ENCODE measurements around the gene APP.

APP gene

GRCh38 chr21:26127918-26128317 lies 42.7 kb downstream of the APP start:
- DNase-seq, result peak in 11 of 58 donors; percentile 5 to 33 (median 13)

DNA sequence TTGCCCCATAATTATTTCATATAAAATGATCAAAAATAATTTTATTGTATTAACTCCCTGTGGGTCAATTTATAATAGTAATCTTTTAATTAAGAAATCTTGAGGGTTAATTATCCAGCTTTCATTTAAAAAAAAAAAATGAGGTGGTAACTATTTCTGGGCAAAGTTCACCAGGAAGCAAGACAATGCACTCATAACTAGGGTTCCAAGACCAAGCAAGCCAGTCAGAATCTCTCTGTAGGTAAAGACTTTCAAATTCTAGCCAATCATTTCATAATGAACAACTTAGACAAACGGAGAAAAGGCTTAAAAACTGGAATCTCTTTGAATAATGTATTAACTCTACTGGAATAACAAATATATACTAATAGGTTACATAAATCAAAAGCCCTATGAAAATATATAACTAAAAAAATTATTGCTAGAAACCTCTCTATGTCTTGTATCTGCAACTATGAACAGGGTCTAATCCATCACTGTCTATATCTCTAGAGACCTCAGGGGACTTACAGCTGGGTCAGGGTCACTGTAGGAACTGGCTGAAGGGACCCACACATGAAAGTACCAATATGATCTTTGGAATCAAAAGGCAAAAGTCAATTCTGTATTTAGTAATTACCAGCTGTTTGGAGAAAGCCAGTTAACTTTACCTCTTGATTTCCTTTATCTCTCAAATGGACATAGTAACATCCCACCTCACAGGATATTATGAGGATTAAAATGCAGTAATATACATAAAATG lies 43.3 kb downstream of the APP start:
- DNase-seq, result no peak

DNA sequence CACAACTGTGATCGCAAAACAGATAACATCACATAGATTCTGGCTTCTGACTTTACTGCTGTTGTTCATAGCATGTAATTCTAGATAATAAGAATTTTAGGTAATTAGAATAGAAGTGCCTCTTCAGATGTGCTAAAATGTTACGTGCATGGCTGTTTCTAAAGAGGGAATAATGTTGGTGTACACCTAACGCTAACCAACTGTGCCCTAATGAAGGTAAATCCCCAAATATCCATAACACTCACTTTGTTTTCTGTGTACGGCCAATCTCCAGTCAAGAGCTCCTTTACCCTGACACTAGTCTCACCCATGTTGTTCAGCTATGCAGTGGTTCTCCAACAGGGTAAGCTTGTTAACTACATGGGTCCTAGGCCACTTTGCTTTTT lies 44.4 kb downstream of the APP start:
- no peak for DNase-seq

GRCh38 chr21:26125433-26126167 lies 45.0 kb downstream of the APP start:
- DNase-seq, result no peak

GRCh38 chr21:26124896-26125295 lies 45.7 kb downstream of the APP start:
- no peak for DNase-seq

DNA sequence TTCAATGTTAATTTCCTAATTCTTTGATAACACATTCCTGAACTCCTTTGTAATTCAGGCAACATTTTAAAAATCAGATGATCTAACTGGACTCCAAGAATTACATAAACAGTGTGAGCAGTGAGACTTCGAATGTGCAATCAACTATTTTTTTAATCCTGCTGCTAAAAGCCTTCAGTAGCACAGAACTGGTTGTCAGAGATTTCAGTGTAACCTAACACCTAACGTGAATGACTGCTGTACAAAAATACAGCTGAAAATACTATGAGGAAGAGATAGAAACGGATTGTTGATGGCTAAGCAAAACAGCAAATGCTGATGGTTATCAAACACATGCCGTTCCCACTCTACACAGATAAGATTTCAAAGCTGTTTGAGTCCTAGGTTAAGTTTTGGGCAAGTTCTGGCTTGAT lies 46.1 kb downstream of the APP start:
- no peak for DNase-seq

GRCh38 chr21:26123012-26123411 lies 47.6 kb downstream of the APP start:
- no peak for DNase-seq

- no peak for DNase-seq
Measured at GRCh38 chr21:26120828-26121227, 49.7 kb downstream of the APP start.

DNA sequence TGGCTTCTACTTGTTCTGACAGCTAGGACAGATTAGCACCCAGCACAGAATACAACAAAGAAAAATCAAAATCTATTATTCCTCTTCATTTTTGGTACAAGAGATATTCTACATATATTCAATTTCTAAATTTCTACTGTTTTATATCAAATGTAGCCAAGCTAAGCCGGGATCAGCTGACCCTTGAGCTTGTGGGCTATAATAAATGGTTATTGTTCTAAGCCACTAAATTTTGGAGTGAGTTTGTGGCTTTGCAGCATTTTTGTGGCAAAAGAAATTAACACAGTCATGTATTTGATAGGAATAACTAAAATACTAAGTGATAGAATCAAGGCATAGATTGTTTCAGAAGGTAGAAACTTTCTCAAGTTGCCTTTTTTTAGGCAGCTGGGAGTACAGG lies 50.7 kb downstream of the APP start:
- DNase-seq, result no peak

DNA sequence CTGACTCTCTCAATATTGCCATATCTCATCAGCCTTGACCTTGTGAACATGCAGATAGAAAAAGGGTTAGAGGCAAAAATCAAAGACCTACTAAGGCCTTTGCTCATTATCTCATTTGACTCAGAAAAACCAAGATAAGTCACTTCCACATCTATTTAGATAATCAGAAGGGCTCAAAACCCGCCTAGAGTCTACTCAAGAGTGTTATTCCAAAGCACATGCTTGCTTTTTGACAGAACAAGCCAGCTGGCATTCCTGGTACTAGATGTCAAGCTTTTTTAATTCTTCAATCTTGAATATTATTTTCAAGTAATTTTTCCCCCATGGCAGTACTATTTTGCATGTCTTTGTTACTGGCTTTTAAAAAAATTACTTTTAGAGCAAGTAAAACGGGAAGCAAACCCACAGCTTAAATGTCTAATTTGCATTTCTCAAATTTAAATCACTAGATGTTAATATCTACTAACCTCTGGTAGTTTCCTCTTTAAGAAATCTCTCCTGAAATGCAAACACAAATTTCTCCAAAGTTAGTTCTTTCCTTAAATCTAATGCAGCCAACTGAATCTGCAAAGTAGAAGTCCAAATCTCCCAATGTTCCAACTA lies 51.5 kb downstream of the APP start:
- no peak for DNase-seq

- DNase-seq, result no peak
Measured at GRCh38 chr21:26117972-26118367, 52.6 kb downstream of the APP start.

DNA sequence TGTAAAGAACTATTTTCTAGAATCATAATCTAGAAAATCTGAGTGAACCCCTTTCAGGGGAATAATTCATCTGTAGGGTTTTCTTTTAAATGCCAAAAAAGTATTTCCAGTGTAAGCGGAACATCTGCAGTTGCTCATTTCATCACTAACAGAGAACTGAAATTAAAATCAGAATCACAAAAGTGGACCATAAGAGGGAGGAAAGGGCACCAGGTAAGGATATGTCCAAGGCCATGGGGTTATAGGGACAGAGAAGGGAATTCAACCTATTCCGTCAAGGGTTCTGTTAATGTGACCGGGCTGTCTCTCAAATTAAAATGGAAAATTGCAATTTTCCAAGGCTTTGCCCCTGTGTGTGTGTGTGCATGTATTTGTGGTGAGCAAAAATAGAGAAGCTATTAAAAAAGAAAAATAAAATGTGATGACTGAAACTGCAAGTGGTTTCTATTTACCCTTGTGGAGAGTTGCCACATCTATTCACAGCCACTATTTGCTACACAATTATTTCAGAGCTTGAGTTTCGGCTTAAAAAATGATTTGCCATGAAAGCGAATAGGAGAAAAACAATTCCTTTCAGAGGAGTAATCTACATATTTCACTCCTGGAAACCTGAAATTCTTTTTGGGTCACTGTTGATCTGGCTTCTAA lies 53.1 kb downstream of the APP start:
- no peak for DNase-seq

GRCh38 chr21:26116456-26117011 lies 54.0 kb downstream of the APP start:
- DNase-seq, result peak in 2 of 58 donors; percentile 23 to 24

GRCh38 chr21:26115899-26116298 lies 54.7 kb downstream of the APP start:
- DNase-seq, result peak in 2 of 58 donors; percentile 5 to 74

DNA sequence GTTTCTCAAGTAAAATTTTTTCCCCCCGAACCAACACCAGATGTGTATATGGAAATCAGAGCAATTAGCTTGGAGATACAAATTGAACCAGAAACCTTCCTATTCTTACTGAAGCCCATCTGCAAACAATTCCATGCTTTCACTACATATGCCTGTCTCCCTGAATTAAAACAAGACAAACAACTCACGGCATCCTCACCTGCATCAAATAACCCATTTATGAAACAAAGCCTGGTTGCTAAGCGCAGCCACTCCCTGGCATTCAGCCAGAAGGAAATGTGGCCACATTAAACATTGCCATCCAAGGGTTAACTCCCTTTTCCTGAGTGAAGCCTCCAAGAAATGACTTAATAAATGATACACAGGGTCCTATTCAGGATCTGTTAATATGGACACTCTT lies 55.3 kb downstream of the APP start:
- no peak for DNase-seq

GRCh38 chr21:26112975-26113374 lies 57.6 kb downstream of the APP start:
- DNase-seq, result no peak

GRCh38 chr21:26112127-26112742 lies 58.3 kb downstream of the APP start:
- peak in 1 of 58 donors; percentile 21 for DNase-seq

GRCh38 chr21:26110715-26111114 lies 59.9 kb downstream of the APP start:
- DNase-seq, result no peak

GRCh38 chr21:26107429-26107828 lies 63.1 kb downstream of the APP start:
- DNase-seq, result no peak

GRCh38 chr21:26106562-26106961 lies 64.0 kb downstream of the APP start:
- DNase-seq, result no peak

GRCh38 chr21:26105819-26106218 lies 64.8 kb downstream of the APP start:
- no peak for DNase-seq

All from anterior cingulate cortex (tissue), 58 donors.